Endothelial cell of umbilical vein (primary cell): ENCODE measurements around the gene NAA38. TPM values are rescaled to one million over a fixed set of nuclear protein-coding genes. Genes with fewer than 3 reads are reported as not detected.

Experiments
- BruUV-seq: library from RNA; stranded (reverse); fragments of 400-500 nt; replicated peaks from 2 replicates; lab custom pipeline; 2021; lab: Mats Ljungman, UMichigan
- CTCF ChIA-PET: fragments of 300-600, 350-600 bp; sonication (Branson Sonifier 250); formaldehyde crosslinking; loops from one replicate; lab custom pipeline; 2021; ENCODE audit warnings: antibody characterized with exemption, inconsistent platforms; lab: Charles Lee
- POLR2A ChIA-PET: fragments of 300-600, 350-600 bp; sonication (Branson Sonifier 250); formaldehyde crosslinking; loops from one replicate; lab custom pipeline; 2021; ENCODE audit warnings: antibody characterized with exemption, inconsistent platforms; lab: Charles Lee
- DNase-seq: peaks from one replicate; pipeline ENCODE4 v3.0.0-alpha.2; 2011; ENCODE audit warnings: low read depth, low spot score
- FAIRE-seq: peaks from 2 replicates; lab custom pipeline; 2011; peaks lifted over from hg19 to GRCh38; lab: Jason Lieb, UNC
- H2AFZ ChIP-seq: 2 replicates; pipeline ENCODE4 v1.6.0; 2012; ENCODE audit warnings: low read depth, low read length, control low read depth, inconsistent platforms
- H3K27ac ChIP-seq: 2 replicates; pipeline ENCODE4 v1.5.1; 2011; ENCODE audit warnings: low read depth, mild to moderate bottlenecking, control low read depth, low read length, moderate library complexity; ENCODE audit not compliant: insufficient read depth
- H3K27me3 ChIP-seq, 2 experiments: 2 replicates each; pipeline versions ENCODE4 v1.6.0 to v1.6.1; 2011; ENCODE audit warnings: low read length in 2 of 2, mixed read lengths in 1 of 2; ENCODE audit not compliant: control insufficient read depth in 2 of 2, insufficient read depth in 2 of 2
- H3K36me3 ChIP-seq, 2 experiments: 2 replicates in 1 of 2; 3 replicates in 1 of 2; pipeline ENCODE4 v1.5.1; 2011; ENCODE audit warnings: low read length in 2 of 2, mild to moderate bottlenecking in 1 of 2, moderate library complexity in 1 of 2; ENCODE audit not compliant: control insufficient read depth in 2 of 2, insufficient read depth in 2 of 2; ENCODE audit errors: extremely low read depth in 1 of 2
- H3K4me1 ChIP-seq: 3 replicates; pipeline ENCODE4 v1.5.1; 2011; ENCODE audit warnings: mild to moderate bottlenecking, low read length; ENCODE audit not compliant: control insufficient read depth, insufficient read depth; ENCODE audit errors: extremely low read depth
- H3K4me2 ChIP-seq: 2 replicates; pipeline ENCODE4 v1.6.1; 2011; ENCODE audit warnings: low read length, control low read depth, mixed read lengths; ENCODE audit not compliant: insufficient read depth
- H3K4me3 ChIP-seq, 3 experiments: fragments of 200-600 bp in 1 of 3; sonication (generic), shearing (Covaris generic) in 1 of 3; replicated peaks in 1 of 3; 2 replicates each; pipeline ENCODE4 v1.5.1; 2011 to 2016; ENCODE audit warnings: control low read depth in 3 of 3, low read length in 3 of 3, mild to moderate bottlenecking in 2 of 3, inconsistent platforms in 1 of 3, low read depth in 1 of 3, moderate library complexity in 1 of 3; ENCODE audit not compliant: insufficient read depth in 1 of 3
- H3K79me2 ChIP-seq: 2 replicates; pipeline ENCODE4 v1.6.0; 2012; ENCODE audit warnings: low read length, inconsistent platforms; ENCODE audit not compliant: control insufficient read depth, insufficient read depth
- H3K9ac ChIP-seq: replicated peaks from 2 replicates; pipeline ENCODE3; 2011; ENCODE audit warnings: low read length, control low read depth; ENCODE audit not compliant: insufficient read depth; ENCODE audit errors: extremely low read depth
- H3K9me1 ChIP-seq: replicated peaks from 3 replicates; pipeline ENCODE4 v1.6.0; 2011; ENCODE audit warnings: mild to moderate bottlenecking, low read length; ENCODE audit not compliant: control insufficient read depth, insufficient read depth; ENCODE audit errors: extremely low read depth
- H3K9me3 ChIP-seq: replicated peaks from 2 replicates; pipeline ENCODE4 v1.5.1; 2012; ENCODE audit warnings: low read length, inconsistent platforms; ENCODE audit not compliant: control insufficient read depth, insufficient read depth
- H4K20me1 ChIP-seq: replicated peaks from 2 replicates; pipeline ENCODE3; 2011; ENCODE audit warnings: mild to moderate bottlenecking, low read length; ENCODE audit not compliant: control insufficient read depth, insufficient read depth; ENCODE audit errors: extremely low read depth
- CTCF ChIP-seq, 2 donors: IDR thresholded peaks; 1 replicate in 1 of 2; 2 replicates in 1 of 2; pipeline ENCODE4 v1.5.1; 2011; ENCODE audit warnings: low read length in 2 of 2, mild to moderate bottlenecking in 2 of 2, moderate library complexity in 2 of 2, control low read depth in 1 of 2, inconsistent platforms in 1 of 2, low read depth in 1 of 2; ENCODE audit not compliant: insufficient read depth in 1 of 2; ENCODE audit errors: extremely low read depth in 1 of 2
- EZH2 ChIP-seq: IDR thresholded peaks from 2 replicates; pipeline ENCODE4 v1.6.1; 2012; ENCODE audit warnings: borderline replicate concordance, low read depth, mild to moderate bottlenecking, moderate library complexity, low read length, inconsistent platforms; ENCODE audit not compliant: severe bottlenecking
- FOS ChIP-seq: IDR thresholded peaks from 2 replicates; pipeline ENCODE4 v1.6.1; 2011; ENCODE audit warnings: mild to moderate bottlenecking, low read length, moderate library complexity, borderline replicate concordance; ENCODE audit not compliant: insufficient read depth
- GATA2 ChIP-seq: IDR thresholded peaks from 2 replicates; pipeline ENCODE4 v1.7.0; 2011; ENCODE audit warnings: low read depth, mild to moderate bottlenecking, moderate library complexity, mixed read lengths, low read length; ENCODE audit not compliant: insufficient read length, insufficient read depth
- JUN ChIP-seq: IDR thresholded peaks from 2 replicates; pipeline ENCODE4 v1.6.1; 2011; ENCODE audit warnings: borderline replicate concordance, low read depth; ENCODE audit not compliant: insufficient read length, insufficient read depth
- MAX ChIP-seq: IDR thresholded peaks from 2 replicates; pipeline ENCODE4 v1.6.1; 2011; ENCODE audit not compliant: insufficient read depth, insufficient read length
- MYC ChIP-seq: IDR thresholded peaks from one replicate; pipeline ENCODE4 v1.6.1; 2011; ENCODE audit warnings: mild to moderate bottlenecking, low read depth, low read length
- POLR2A ChIP-seq: IDR thresholded peaks from 2 replicates; pipeline ENCODE4 v1.6.1; 2012; ENCODE audit warnings: low read depth, mild to moderate bottlenecking, control low read depth, low read length
- POLR2AphosphoS5 ChIP-seq: IDR thresholded peaks from 2 replicates; pipeline ENCODE4 v1.6.1; 2012; ENCODE audit warnings: low read depth, mild to moderate bottlenecking, control low read depth, low read length, moderate library complexity; ENCODE audit not compliant: insufficient read depth
- dilution Hi-C: fragments of 300-500 bp; cut with MboI; formaldehyde crosslinking; loops from one replicate; pipeline ENCODE4 v1.15.0; 2019; ENCODE audit warnings: low sequenced_read_pairs; ENCODE audit not compliant: extremely low pct_ligation_motif_present
- intact Hi-C: fragments of 100-400 bp; cut with micrococcal nuclease; formaldehyde crosslinking; loops from one replicate; pipeline ENCODE4 v1.10.0; 2022
- polyA plus RNA-seq, 4 experiments: library from polyadenylated mRNA; depleted of rRNA in 3 of 4; stranded (reverse) in 3 of 4; unstranded in 1 of 4; fragments of >200 nt; gene quantifications; 2 replicates each; pipeline versions ENCODE4 v1.2.1 to v1.2.3, GENCODE V29; 2011 to 2012; ENCODE audit warnings: missing spikeins in 1 of 4
- total RNA-seq: library from RNA; stranded (reverse); gene quantifications from 2 replicates; pipeline ENCODE4 v1.2.3, GENCODE V29; 2021

Gene NAA38
- total and polyA plus RNA-seq, 2 donors (not counting 3 experiments of a cell fraction or from before 2014, with no cell fraction given) = 119 to 267 TPM

- DNase-seq = peak; percentile 50
- Histone ChIP-seq H3K9me1 (no peaks in the 10 kb centered on the region), H3K4me2 (peak overlapping the region; percentile 72), H3K36me3 (peaks cover 0 to 17% of the 10 kb centered on the region in 2 experiments), H3K9ac (peak overlapping the region; percentile 96), H3K4me3 (peak overlapping the region in 2 of 3 experiments; percentile 52 to 53), H3K79me2 (peaks cover 2% of the 10 kb centered on the region), H3K27ac (peak overlapping the region; percentile 96), H3K9me3 (no peaks in the 10 kb centered on the region), H4K20me1 (no peaks in the 10 kb centered on the region), H3K4me1 (peaks cover 35% of the 10 kb centered on the region), H2AFZ (no peak overlapping the region), H3K27me3 (no peaks in the 10 kb centered on the region)
- ChIA-PET POLR2A (interaction anchor here (1.0 to 1.1 kb wide), 3 partner anchors 11 to 19 kb away, joined by 3 to 4 read pairs (median 4); no protein-coding TSS in a partner anchor), CTCF (interaction anchor here (0.7 to 3.1 kb wide), 4 partner anchors 13 to 606 kb away, joined by 3 to 28 read pairs (median 4); partner anchors contain the start of gene KDM6B)
- TF ChIP-seq GATA2 = no peak
- no peak for TF ChIP-seq CTCF (IDR thresholded peaks at IDR 0.05; ENCODE audit: extremely low read depth in 1 of 2, insufficient read depth in 1 of 2, low read depth in 1 of 2, low read length in 2 of 2)
- no peak for TF ChIP-seq POLR2AphosphoS5
- TF ChIP-seq EZH2 = no peak
- TF ChIP-seq FOS = no peak
- TF ChIP-seq JUN = no peak
- no peak for TF ChIP-seq MAX
- no peak for TF ChIP-seq POLR2A
- TF ChIP-seq MYC = no peak
- intact Hi-C loops = loop anchor here (1.0 to 10.0 kb wide), 5 partner anchors 112 to 831 kb away; partner anchors contain the start of genes BCL6B, PHF23 and WRAP53
- FAIRE-seq = no peak
- BruUV-seq = TSS peak; percentile 1
- dilution Hi-C loops = no loop called here
Measured at GRCh38 chr17:7855660-7856010, 1.7 kb downstream of the NAA38 start.
